IMR-90 (cell line): Measurements from ENCODE around the gene PNRC2. TPM values are rescaled to one million over a fixed set of nuclear protein-coding genes. Genes with fewer than 3 reads are reported as not detected.

Experiments used
- ATAC-seq: fragments of 200-7000 bp; cut with Tn5 transposase; 2 replicates; pipeline ENCODE4 v1.9.1; 2020; ENCODE audit warnings: low read depth, mild to moderate bottlenecking, moderate library complexity
- BruUV-seq: library from RNA; stranded (reverse); fragments of 400-500 nt; replicated peaks from 2 replicates; lab custom pipeline; 2021; lab: Mats Ljungman, UMichigan
- CTCF ChIA-PET: fragments of 300-600 bp; formaldehyde crosslinking; extraction: SDS; loops from one replicate; lab custom pipeline; 2021; ENCODE audit warnings: antibody characterized with exemption; lab: Yijun Ruan, JAX
- POLR2A ChIA-PET: fragments of 300-600 bp; sonication (Branson Sonifier 250); formaldehyde crosslinking; loops from one replicate; lab custom pipeline; 2022; ENCODE audit warnings: antibody characterized with exemption; ENCODE audit not compliant: unreplicated experiment; lab: Charles Lee
- DNase-seq: peaks from one replicate; pipeline ENCODE4 v3.0.0; 2013
- H2AFZ ChIP-seq: replicated peaks from 2 replicates; pipeline ENCODE3; 2013; ENCODE audit warnings: low read length, mild to moderate bottlenecking; ENCODE audit not compliant: poor library complexity
- H2AK5ac ChIP-seq: 2 replicates; pipeline ENCODE4 v1.6.1; 2013; ENCODE audit warnings: low read depth, low read length, inconsistent platforms
- H2AK9ac ChIP-seq: replicated peaks from 2 replicates; pipeline ENCODE3; 2013; ENCODE audit warnings: mild to moderate bottlenecking, low read depth, low read length, moderate library complexity; ENCODE audit not compliant: poor library complexity
- H2BK120ac ChIP-seq: 2 replicates; pipeline ENCODE4 v1.6.1; 2013; ENCODE audit warnings: low read depth, low read length, inconsistent platforms
- H2BK15ac ChIP-seq: 3 replicates; pipeline ENCODE4 v1.6.1; 2013; ENCODE audit warnings: low read depth, low read length, inconsistent platforms
- H2BK20ac ChIP-seq: 2 replicates; pipeline ENCODE4 v1.6.1; 2013; ENCODE audit warnings: low read depth, mild to moderate bottlenecking, inconsistent platforms, low read length, moderate library complexity
- H2BK5ac ChIP-seq: 2 replicates; pipeline ENCODE4 v1.6.1; 2013; ENCODE audit warnings: mild to moderate bottlenecking, low read depth, low read length, inconsistent platforms; ENCODE audit not compliant: poor library complexity, severe bottlenecking
- H3K14ac ChIP-seq: replicated peaks from 2 replicates; pipeline ENCODE4 v1.6.1; 2013; ENCODE audit warnings: low read depth, low read length, inconsistent platforms
- H3K18ac ChIP-seq: 2 replicates; pipeline ENCODE4 v1.6.1; 2013; ENCODE audit warnings: low read depth, low read length, control low read depth
- H3K23ac ChIP-seq: 2 replicates; pipeline ENCODE4 v1.6.1; 2013; ENCODE audit warnings: low read depth, low read length, inconsistent platforms
- H3K27ac ChIP-seq: 2 replicates; pipeline ENCODE4 v1.5.1; 2013; ENCODE audit warnings: mild to moderate bottlenecking, control low read depth, low read length; ENCODE audit not compliant: insufficient read depth
- H3K27me3 ChIP-seq: 2 replicates; pipeline ENCODE4 v1.6.1; 2013; ENCODE audit warnings: low read length; ENCODE audit not compliant: control insufficient read depth, insufficient read depth
- H3K36me3 ChIP-seq: 2 replicates; pipeline ENCODE4 v1.6.1; 2013; ENCODE audit warnings: low read length, mixed read lengths; ENCODE audit not compliant: control insufficient read depth, insufficient read depth
- H3K4ac ChIP-seq: 2 replicates; pipeline ENCODE4 v1.6.1; 2013; ENCODE audit warnings: low read depth, low read length, inconsistent platforms
- H3K4me1 ChIP-seq: 2 replicates; pipeline ENCODE4 v1.6.1; 2013; ENCODE audit warnings: low read length, mixed read lengths; ENCODE audit not compliant: control insufficient read depth, insufficient read depth
- H3K4me2 ChIP-seq: 2 replicates; pipeline ENCODE4 v1.6.1; 2013; ENCODE audit warnings: low read depth, mild to moderate bottlenecking, control low read depth, low read length, moderate library complexity
- H3K4me3 ChIP-seq: 2 replicates; pipeline ENCODE4 v1.5.1; 2013; ENCODE audit warnings: low read depth, mild to moderate bottlenecking, control low read depth, low read length, moderate library complexity; ENCODE audit not compliant: insufficient read depth
- H3K56ac ChIP-seq: 2 replicates; pipeline ENCODE4 v1.6.1; 2013; ENCODE audit warnings: low read length, inconsistent platforms; ENCODE audit not compliant: insufficient read depth; ENCODE audit errors: extremely low read depth
- H3K79me1 ChIP-seq, 2 experiments: 2 replicates each; pipeline ENCODE4 v1.6.1; 2013; ENCODE audit warnings: low read length in 2 of 2, inconsistent platforms in 1 of 2, low read depth in 1 of 2
- H3K9ac ChIP-seq: 2 replicates; pipeline ENCODE4 v1.6.1; 2013; ENCODE audit warnings: low read depth, low read length, control low read depth
- H3K9me1 ChIP-seq: 2 replicates; pipeline ENCODE4 v1.6.1; 2013; ENCODE audit warnings: low read length, inconsistent platforms; ENCODE audit not compliant: insufficient read depth
- H3K9me3 ChIP-seq: 2 replicates; pipeline ENCODE4 v1.6.1; 2013; ENCODE audit warnings: low read length; ENCODE audit not compliant: control insufficient read depth, insufficient read depth
- H4K20me1 ChIP-seq: 2 replicates; pipeline ENCODE4 v1.6.1; 2013; ENCODE audit warnings: low read length, inconsistent platforms; ENCODE audit not compliant: insufficient read depth
- H4K5ac ChIP-seq: 2 replicates; pipeline ENCODE4 v1.6.1; 2013; ENCODE audit warnings: mild to moderate bottlenecking, low read depth, low read length, control low read depth
- H4K8ac ChIP-seq, 2 experiments: 2 replicates each; pipeline ENCODE4 v1.6.1; 2013; ENCODE audit warnings: low read depth in 2 of 2, low read length in 2 of 2, control low read depth in 1 of 2, inconsistent platforms in 1 of 2
- H4K91ac ChIP-seq: 2 replicates; pipeline ENCODE4 v1.6.1; 2013; ENCODE audit warnings: low read depth, low read length, inconsistent platforms; ENCODE audit not compliant: insufficient read depth
- BHLHE40 ChIP-seq: fragments of 150-350 bp; IDR thresholded peaks from 2 replicates; pipeline ENCODE4 v1.6.1; 2016; ENCODE audit warnings: mild to moderate bottlenecking, low read depth, low read length
- CEBPB ChIP-seq: IDR thresholded peaks from 2 replicates; pipeline ENCODE4 v1.6.1; 2012; ENCODE audit warnings: low read depth, low read length, improper control_type of control experiment
- CHD1 ChIP-seq: IDR thresholded peaks from 2 replicates; pipeline ENCODE4 v1.6.1; 2012; ENCODE audit warnings: low read depth, low read length, improper control_type of control experiment
- CTCF ChIP-seq: conservative IDR thresholded peaks from 2 replicates; pipeline ENCODE4 v1.5.1; 2012; ENCODE audit warnings: mild to moderate bottlenecking, low read depth, low read length, improper control_type of control experiment
- ELK1 ChIP-seq: fragments of 150-350 bp; IDR thresholded peaks from 2 replicates; pipeline ENCODE4 v1.6.1; 2016; ENCODE audit warnings: low read depth, mild to moderate bottlenecking, low read length, moderate library complexity, borderline replicate concordance
- FOS ChIP-seq: fragments of 150-350 bp; IDR thresholded peaks from 2 replicates; pipeline ENCODE4 v1.6.1; 2016; ENCODE audit warnings: low read depth, low read length
- MAFK ChIP-seq: IDR thresholded peaks from 2 replicates; pipeline ENCODE4 v1.6.1; 2012; ENCODE audit warnings: low read depth, low read length, improper control_type of control experiment
- MAZ ChIP-seq: IDR thresholded peaks from 2 replicates; pipeline ENCODE4 v1.6.1; 2012; ENCODE audit warnings: low read depth, mild to moderate bottlenecking, low read length, improper control_type of control experiment, moderate library complexity, borderline replicate concordance
- MXI1 ChIP-seq: IDR thresholded peaks from 2 replicates; pipeline ENCODE4 v1.6.1; 2012; ENCODE audit warnings: low read depth, mild to moderate bottlenecking, low read length, moderate library complexity, borderline replicate concordance
- NFE2L2 ChIP-seq: fragments of 150-350 bp; IDR thresholded peaks from 2 replicates; pipeline ENCODE4 v1.6.1; 2016; ENCODE audit warnings: low read depth, mild to moderate bottlenecking, low read length
- POLR2A ChIP-seq: IDR thresholded peaks from 2 replicates; pipeline ENCODE4 v1.6.1; 2012; ENCODE audit warnings: mild to moderate bottlenecking, low read depth, low read length
- RAD21 ChIP-seq: IDR thresholded peaks from 2 replicates; pipeline ENCODE4 v1.6.1; 2012; ENCODE audit warnings: low read length, improper control_type of control experiment
- RCOR1 ChIP-seq: IDR thresholded peaks from 2 replicates; pipeline ENCODE4 v1.6.1; 2012; ENCODE audit warnings: mild to moderate bottlenecking, low read length, improper control_type of control experiment; ENCODE audit not compliant: insufficient replicate concordance
- RFX5 ChIP-seq: IDR thresholded peaks from 2 replicates; pipeline ENCODE4 v1.8.0; 2012; ENCODE audit warnings: low read depth, mild to moderate bottlenecking, low read length, moderate library complexity
- SMC3 ChIP-seq: fragments of 150-350 bp; IDR thresholded peaks from 2 replicates; pipeline ENCODE4 v1.6.1; 2016; ENCODE audit warnings: low read depth, mild to moderate bottlenecking, antibody characterized with exemption, low read length, moderate library complexity
- USF2 ChIP-seq: fragments of 150-350 bp; IDR thresholded peaks from 2 replicates; pipeline ENCODE4 v1.6.1; 2017; ENCODE audit warnings: mild to moderate bottlenecking, antibody characterized with exemption, low read length, low read depth
- WGBS, 2 experiments: methylation state at CpG; one replicate each; pipeline versions ENCODE4 v1.1.5 to v1.1.7; 2013; ENCODE audit warnings: missing lambda C conversion rate in 2 of 2; ENCODE audit not compliant: insufficient read length in 1 of 2; ENCODE audit errors: extremely low coverage in 2 of 2; 5-methylcytosine and 5-hydroxymethylcytosine counted together
- dilution Hi-C: fragments of 300-500 bp; cut with HindIII; formaldehyde crosslinking; loops from one replicate; pipeline ENCODE4 v1.14.3; 2018; ENCODE audit warnings: low sequenced_read_pairs; ENCODE audit not compliant: unreplicated experiment
- in situ Hi-C: fragments of 300-500 bp; cut with MboI; formaldehyde crosslinking; loops from 3 replicates; pipeline ENCODE4 v1.14.3; 2019; ENCODE audit warnings: low sequenced_read_pairs, inconsistent platforms, mixed read lengths
- intact Hi-C: fragments of 100-400 bp; cut with micrococcal nuclease; formaldehyde crosslinking; loops from 2 replicates; pipeline ENCODE4 v1.10.0; 2022
- polyA plus RNA-seq, 3 experiments: library from polyadenylated mRNA; depleted of rRNA; stranded (reverse); fragments of >200 nt; gene quantifications; 2 replicates each; pipeline ENCODE4 v1.2.3, GENCODE V29; 2012; ENCODE audit warnings: low replicate concordance in 1 of 3
- total RNA-seq: library from RNA; depleted of rRNA; stranded (reverse); fragments of >200 nt; gene quantifications from 2 replicates; pipeline ENCODE4 v1.2.3, GENCODE V29; 2012

The PNRC2 gene
- total and polyA plus RNA-seq, 2 of the 4 experiments (the other 2 are of a cell fraction): 50.6 to 76.0 TPM

- Histone ChIP-seq H3K27me3 (no peaks in the 10 kb centered on the region), H4K91ac (no peak overlapping the region), H3K79me1 (peaks cover 0 to 17% of the 10 kb centered on the region in 2 experiments; a peak in 1 of 4 replicates), H3K23ac (peak overlapping the region; percentile 41; the same call in 1 of the 2 replicates), H4K5ac (no peak overlapping the region), H2BK20ac (no peak overlapping the region), H2AK9ac (no peak overlapping the region), H3K9me1 (peaks cover 8% of the 10 kb centered on the region; the same call in 1 of the 2 replicates), H2AK5ac (no peak overlapping the region), H4K20me1 (peaks cover 45% of the 10 kb centered on the region), H3K36me3 (peaks cover 4% of the 10 kb centered on the region), H2BK120ac (no peak overlapping the region), H4K8ac (no peak overlapping the region), H3K4me2 (peak overlapping the region; percentile 99), H3K56ac (no peak overlapping the region; the same call in 1 of the 2 replicates), H2AFZ (no peak overlapping the region), H2BK5ac (peak overlapping the region; percentile 65), H3K27ac (peak overlapping the region; percentile 32; the same call in 1 of the 2 replicates), H3K9me3 (no peaks in the 10 kb centered on the region), H3K14ac (peak overlapping the region; percentile 47; the same call in 1 of the 2 replicates), H3K4ac (no peak overlapping the region; the same call in 1 of the 2 replicates), H3K4me1 (peaks cover 6% of the 10 kb centered on the region), H2BK15ac (no peak overlapping the region), H3K4me3 (peak overlapping the region; percentile 86), H3K18ac (no peak overlapping the region), H3K9ac (peak overlapping the region; percentile 96)
- no TSS peak for BruUV-seq
- in situ Hi-C loops (loop anchor here (5.0 kb wide), 1 partner anchor 43 kb away; no protein-coding TSS in a partner anchor), dilution Hi-C loops (no loop called here), intact Hi-C loops (loop anchor here (2.0 kb wide), 1 partner anchor 40 kb away; no protein-coding TSS in a partner anchor)
- ChIA-PET CTCF (no interaction called here), POLR2A (no interaction called here)
- no CpG with 5 or more reads among the region's 4 CpGs for WGBS, 2 experiments
- DNase-seq: no peak
- ATAC-seq: no peak
- TF ChIP-seq MAFK (no peak), MXI1 (no peak), CTCF (no peak), CHD1 (no peak), ELK1 (no peak), RFX5 (no peak), MAZ (no peak), CEBPB (no peak), BHLHE40 (no peak), RAD21 (no peak), FOS (no peak), POLR2A (no peak), RCOR1 (no peak), USF2 (no peak), NFE2L2 (no peak), SMC3 (no peak)
Observed at GRCh38 chr1:23978805-23979204, 19.2 kb downstream of the PNRC2 start.
